GM21390 (cell line): Measurements from ENCODE around the gene DIP2B.

Experiments
- ATAC-seq: cut with Tn5 transposase; IDR thresholded peaks from one replicate; pipeline ENCODE4 v1.9.1; 2021; ENCODE audit not compliant: unreplicated experiment

DIP2B gene

DNA sequence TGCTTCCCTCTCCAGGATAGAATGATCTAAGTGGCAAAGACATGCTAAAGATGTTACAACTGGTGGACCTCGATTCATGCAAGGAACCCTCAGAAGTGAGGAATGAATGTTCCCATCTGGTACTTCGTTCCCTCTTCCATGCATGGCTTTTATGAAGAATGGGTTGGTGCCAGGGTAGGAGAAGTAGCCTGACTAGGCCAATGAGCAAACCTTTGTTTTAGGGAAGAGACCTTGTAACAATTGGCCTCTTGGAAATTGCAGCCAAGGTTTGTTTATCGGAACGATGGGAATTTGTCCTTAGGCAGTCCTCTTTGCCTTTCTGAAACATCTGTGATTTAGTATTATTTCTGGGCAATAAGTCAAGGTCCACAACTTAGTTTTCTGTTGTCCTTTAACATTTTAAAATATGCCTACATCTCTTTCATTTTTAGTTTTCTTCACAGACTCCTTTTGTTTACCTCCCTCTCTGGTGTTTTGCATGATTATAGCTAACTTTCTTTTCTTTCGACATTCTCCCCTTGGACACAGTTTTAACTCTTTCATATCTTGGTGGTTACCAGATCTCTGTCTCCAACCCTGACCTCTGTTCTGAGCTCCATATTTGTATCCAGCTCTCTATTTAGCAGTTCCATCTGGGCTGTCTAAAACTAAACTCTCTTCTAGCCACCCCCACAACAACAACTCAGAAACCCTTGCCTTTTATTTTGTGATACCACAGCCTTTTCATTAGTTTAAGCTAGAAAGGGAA, 70.0 kb downstream of the DIP2B start:
- no peak for ATAC-seq

DNA sequence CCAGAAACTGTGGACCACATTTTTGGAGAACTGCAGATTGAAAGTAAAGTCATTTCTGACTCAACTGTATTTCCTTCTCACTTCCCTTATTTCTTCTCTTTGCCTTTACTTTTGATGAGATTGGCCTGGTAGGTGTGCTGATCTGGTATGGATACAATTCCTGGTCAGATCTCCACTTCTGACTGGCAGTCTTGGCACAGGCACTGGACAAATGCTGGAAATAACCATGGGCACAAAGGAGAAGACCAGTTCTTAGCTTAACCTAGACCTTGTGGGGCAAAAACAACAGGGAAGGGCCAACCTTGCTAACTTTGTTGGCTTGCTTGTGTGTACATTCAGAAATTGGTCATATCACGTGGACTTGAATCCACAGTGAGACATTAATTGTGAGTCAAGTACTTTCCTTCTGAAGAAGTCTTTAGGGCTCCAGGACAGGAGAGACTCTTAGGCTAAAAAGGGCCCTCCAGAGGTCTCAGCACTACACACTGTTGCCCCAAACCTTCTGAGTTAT, 75.0 kb downstream of the DIP2B start:
- ATAC-seq: no peak

DNA sequence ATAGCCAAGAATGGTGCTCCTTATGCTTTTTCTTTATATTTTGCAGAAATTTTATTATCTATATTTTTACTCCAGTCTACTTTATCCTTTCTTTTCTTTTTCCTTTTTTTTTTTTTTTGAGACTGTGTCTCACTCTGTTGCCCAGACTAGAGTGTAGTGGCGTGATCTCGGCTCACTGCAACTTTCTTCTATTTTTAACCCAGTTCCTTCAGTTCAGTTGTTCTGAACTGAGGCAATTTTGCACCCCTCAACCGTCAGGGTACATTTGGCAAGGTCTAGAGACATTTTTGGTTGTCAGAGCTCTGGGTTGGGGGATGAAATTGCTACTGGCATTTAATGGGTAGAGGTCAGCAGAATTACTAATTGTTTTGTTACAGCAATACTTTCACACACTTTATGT, 75.7 kb downstream of the DIP2B start:
- ATAC-seq: no peak

GRCh38 chr12:50581226-50582184, 76.7 kb downstream of the DIP2B start:
- no peak for ATAC-seq

GRCh38 chr12:50584135-50584534, 79.3 kb downstream of the DIP2B start:
- ATAC-seq: no peak

- no peak for ATAC-seq
These were observed 85.1 kb downstream of the DIP2B start for GRCh38 chr12:50589650-50590435.

- no peak for ATAC-seq
These were observed 86.1 kb downstream of the DIP2B start for GRCh38 chr12:50590869-50591268.

DNA sequence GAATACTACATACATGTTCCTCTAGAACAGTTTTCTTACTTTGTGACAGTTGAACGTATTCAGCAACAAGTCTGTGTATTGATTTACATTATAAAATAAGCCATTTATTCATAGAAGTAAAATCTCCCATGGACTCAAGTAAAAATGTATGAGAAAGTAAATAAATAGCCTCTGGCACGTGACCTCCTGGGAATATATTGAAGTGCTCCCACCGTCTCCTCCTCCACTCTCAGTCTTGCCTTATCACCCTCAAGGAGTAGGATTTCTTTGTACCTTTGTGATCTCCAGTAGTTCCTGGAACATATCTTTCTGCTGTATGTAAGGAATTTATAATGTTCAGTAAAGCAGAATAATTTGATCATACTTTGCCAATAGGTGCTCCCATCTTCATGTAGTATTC, 90.9 kb downstream of the DIP2B start:
- no peak for ATAC-seq

DNA sequence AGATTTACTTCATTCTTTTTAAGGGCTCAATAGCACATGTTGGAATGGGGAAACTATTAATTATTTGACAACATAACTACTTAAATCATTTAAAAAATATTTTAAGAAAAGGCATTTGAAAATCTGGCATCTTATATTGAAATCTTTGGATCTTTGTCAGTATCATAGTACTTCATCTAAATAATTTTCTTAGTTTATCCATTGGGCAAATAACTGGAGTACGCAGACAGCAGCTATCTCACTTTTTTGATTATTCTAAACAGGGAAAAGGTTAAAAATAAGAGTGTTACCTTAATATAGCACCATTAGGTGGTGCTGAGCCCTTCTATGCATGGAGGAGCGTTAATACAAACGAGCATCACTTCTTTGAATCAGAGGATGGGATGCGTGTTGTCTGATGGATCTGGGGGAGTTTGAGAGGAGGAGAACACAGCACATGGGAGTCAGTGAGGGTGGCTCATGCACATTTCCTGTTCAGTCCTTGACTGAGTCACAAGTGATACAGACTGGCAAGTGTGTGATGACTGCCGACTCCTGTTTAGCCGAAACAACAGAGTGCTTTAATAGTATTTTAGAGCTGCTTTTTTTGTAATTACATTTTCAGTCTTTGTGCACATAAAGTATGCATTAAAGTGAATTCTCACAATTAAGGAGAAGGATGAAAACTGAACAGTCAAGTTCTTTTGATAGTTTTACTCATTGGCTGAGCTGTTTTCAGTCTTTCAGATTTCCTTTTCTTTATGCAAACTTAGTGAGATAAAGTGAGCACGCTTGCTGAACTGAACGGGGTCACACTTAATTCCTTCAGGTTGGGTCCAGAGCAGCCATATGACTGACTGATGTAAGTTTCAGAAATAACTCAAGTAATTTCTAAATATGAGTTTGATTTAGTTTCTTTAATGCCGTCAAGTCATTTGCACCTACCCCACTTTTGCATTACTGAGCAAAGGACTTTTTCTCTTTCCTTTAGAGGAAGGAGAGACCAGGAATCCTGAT, 92.7 kb downstream of the DIP2B start:
- ATAC-seq: peak; percentile 91

- ATAC-seq: no peak
These were observed 93.6 kb downstream of the DIP2B start for GRCh38 chr12:50598321-50598862.

DNA sequence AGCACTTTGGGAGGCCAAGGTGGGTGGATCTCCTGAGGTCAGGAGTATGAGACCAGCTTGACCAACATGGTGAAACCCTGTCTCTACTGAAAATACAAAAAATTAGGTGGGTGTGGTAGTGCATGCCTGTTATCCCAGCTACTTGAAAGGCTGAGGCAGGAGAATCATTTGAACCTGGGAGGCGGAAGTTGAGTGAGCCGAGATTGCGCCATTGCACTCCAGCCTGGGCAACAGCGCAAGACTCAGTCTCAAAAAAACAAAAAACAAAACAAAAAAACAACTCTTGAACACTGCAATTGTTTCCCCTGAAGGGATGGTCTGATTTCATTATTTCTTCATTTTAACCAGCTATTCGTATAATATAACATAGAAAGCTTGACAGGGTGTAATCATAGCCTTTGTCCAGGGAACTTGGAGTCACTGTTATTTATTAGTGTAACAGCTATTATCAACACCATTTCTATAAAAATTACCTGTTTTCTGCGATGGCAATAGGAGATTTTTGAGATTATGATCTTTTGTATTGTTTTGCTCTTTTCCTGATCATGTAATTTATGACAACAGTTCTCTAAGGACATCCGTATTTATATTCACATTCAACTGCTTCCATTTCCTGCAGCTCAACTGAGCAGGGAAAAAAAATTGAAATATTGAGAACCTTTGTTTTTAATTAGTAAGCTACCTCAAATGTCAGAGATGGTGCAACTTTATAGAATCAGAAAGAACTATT, 94.7 kb downstream of the DIP2B start:
- no peak for ATAC-seq

- ATAC-seq: no peak
These were observed 95.6 kb downstream of the DIP2B start for GRCh38 chr12:50600364-50600763.

- no peak for ATAC-seq
These were observed 99.2 kb downstream of the DIP2B start for GRCh38 chr12:50603817-50604639.

GRCh38 chr12:50604640-50604920, 99.8 kb downstream of the DIP2B start:
- ATAC-seq: no peak

GRCh38 chr12:50606675-50607375, 102.0 kb downstream of the DIP2B start:
- ATAC-seq: no peak

GRCh38 chr12:50609292-50609874, 104.6 kb downstream of the DIP2B start:
- ATAC-seq: no peak

GRCh38 chr12:50610171-50610570, 105.4 kb downstream of the DIP2B start:
- ATAC-seq: no peak
